OCI-LY7 (cell line): ENCODE results near the gene NUDCD3.

ENCODE experiments used
- CTCF ChIP-seq: fragments of 200-600 bp; sonication (generic); conservative IDR thresholded peaks from 2 replicates; pipeline ENCODE4 v1.5.1; 2014; ENCODE audit warnings: mild to moderate bottlenecking, antibody characterized with exemption, low read length, moderate library complexity, mixed read lengths
- EZH2phosphoT487 ChIP-seq: fragments of 200-600 bp; sonication (generic); IDR thresholded peaks from 2 replicates; pipeline ENCODE4 v1.6.1; 2018; ENCODE audit warnings: low read depth, borderline replicate concordance, mild to moderate bottlenecking, mixed run types, antibody characterized with exemption, low read length, moderate library complexity, mixed read lengths

GRCh38 chr7:44471436-44471835 is 19.0 kb downstream of the NUDCD3 start:
- TF ChIP-seq CTCF (no peak), EZH2phosphoT487 (no peak)
